ENCODE results near the gene RPS3.

RPS3 gene

GRCh38 chr11:75450236-75450635 lies 50.9 kb downstream of the RPS3 start:
- no peak for DNase-seq (ENCODE audit: extremely low spot score)
- CTCF ChIA-PET, result interaction anchor here (1.3 to 2.2 kb wide), 2 partner anchors 22 to 82 kb away, joined by 3 to 4 read pairs; no protein-coding TSS in a partner anchor
- TF ChIP-seq CTCF (IDR thresholded peaks at IDR 0.05; ENCODE audit: control extremely low read depth, extremely low read depth, low read depth, missing control alignments), result no peak
- POLR2A ChIA-PET, result no interaction called here

- DNase-seq (ENCODE audit: extremely low spot score), result peak; percentile 46
- POLR2A ChIA-PET, result no interaction called here
- TF ChIP-seq CTCF (IDR thresholded peaks at IDR 0.05; ENCODE audit: control extremely low read depth, extremely low read depth, low read depth, missing control alignments), result peak; percentile 25
- CTCF ChIA-PET, result interaction anchor here (0.9 to 2.5 kb wide), 5 partner anchors 14 to 147 kb away, joined by 3 to 6 read pairs (median 4); no protein-coding TSS in a partner anchor
Observed at GRCh38 chr11:75450826-75451821, 51.8 kb downstream of the RPS3 start.

GRCh38 chr11:75453916-75454655 lies 54.8 kb downstream of the RPS3 start:
- DNase-seq (ENCODE audit: extremely low spot score), result no peak
- no peak for TF ChIP-seq CTCF (IDR thresholded peaks at IDR 0.05; ENCODE audit: control extremely low read depth, extremely low read depth, low read depth, missing control alignments)
- CTCF ChIA-PET, result interaction anchor here (1.0 to 4.9 kb wide), 3 partner anchors 9 to 78 kb away, joined by 3 to 35 read pairs (median 3); no protein-coding TSS in a partner anchor
- POLR2A ChIA-PET, result no interaction called here

- POLR2A ChIA-PET, result no interaction called here
- TF ChIP-seq CTCF (IDR thresholded peaks at IDR 0.05; ENCODE audit: control extremely low read depth, extremely low read depth, low read depth, missing control alignments), result no peak
- CTCF ChIA-PET, result interaction anchor here (1.1 to 4.9 kb wide), 4 partner anchors 10 to 77 kb away, joined by 3 to 35 read pairs (median 4); no protein-coding TSS in a partner anchor
Observed at GRCh38 chr11:75454987-75455386, 55.7 kb downstream of the RPS3 start.

More at GRCh38 chr11:75454987-75455386, 55.7 kb downstream of the RPS3 start:
- no peak for DNase-seq (ENCODE audit: extremely low spot score)
